Measurements from ENCODE around the gene PRR12. TPM values are rescaled to one million over a fixed set of nuclear protein-coding genes. Genes with fewer than 3 reads are reported as not detected.

The PRR12 gene
- polyA plus RNA-seq, 1 donor = 20.7 TPM

DNA sequence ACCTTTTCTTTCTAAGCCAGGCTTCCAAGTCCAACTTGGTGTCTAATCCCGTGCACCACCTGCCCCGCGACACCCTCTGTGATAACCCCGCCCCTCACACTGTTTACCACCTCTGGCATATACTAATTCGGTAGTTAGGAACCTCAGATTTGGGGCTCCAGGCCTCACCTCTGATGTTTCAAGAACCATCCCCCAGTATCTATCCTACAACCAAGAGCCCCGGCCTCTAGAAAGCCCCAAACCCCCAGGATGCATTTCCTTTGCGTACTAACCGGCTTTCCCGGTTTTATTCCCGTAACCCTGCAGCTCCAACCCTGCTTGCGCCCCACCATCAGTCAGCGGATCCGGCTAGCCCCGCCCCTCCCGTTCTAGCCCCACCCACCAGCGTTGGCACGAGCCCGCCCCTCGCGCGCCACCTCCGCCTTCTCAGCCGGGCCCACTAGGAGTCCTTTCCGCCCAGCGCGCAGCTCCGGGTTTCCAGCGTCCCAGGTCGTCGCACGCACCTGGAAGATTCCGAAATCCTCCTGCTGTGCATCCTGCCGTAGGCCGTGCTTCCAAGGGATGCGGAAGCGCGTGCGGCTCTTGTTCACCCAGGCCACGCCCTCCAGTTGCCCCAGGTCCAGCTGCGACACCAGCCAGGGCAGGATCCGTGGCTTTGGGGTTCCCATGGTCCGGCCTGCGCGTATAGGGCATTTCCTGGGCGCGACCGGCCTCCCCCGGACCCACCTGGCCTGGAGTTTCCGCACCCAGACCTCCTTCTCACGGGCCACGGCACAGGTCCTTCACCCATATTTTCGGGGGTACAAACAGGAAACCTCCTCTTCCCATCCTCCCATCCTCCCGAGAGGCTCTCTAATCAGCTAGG lies 73.4 kb downstream of the PRR12 start:
- peak; percentile 79 for DNase-seq

DNA sequence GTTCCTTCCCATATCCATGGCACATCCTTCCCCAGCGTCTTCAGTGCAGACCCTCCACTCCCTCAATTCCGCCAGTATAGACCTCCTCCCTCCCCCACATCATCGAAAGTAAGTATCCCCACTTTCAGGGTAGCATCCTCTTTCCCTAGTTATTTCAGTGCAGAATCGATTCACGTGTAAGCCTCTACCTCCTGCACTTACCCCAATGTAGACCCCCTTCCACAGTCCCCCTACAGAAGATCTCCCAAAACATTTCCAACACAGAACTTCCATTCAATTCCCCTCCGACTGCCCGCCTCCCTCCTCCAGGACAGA lies 74.0 kb downstream of the PRR12 start:
- DNase-seq = no peak

DNA sequence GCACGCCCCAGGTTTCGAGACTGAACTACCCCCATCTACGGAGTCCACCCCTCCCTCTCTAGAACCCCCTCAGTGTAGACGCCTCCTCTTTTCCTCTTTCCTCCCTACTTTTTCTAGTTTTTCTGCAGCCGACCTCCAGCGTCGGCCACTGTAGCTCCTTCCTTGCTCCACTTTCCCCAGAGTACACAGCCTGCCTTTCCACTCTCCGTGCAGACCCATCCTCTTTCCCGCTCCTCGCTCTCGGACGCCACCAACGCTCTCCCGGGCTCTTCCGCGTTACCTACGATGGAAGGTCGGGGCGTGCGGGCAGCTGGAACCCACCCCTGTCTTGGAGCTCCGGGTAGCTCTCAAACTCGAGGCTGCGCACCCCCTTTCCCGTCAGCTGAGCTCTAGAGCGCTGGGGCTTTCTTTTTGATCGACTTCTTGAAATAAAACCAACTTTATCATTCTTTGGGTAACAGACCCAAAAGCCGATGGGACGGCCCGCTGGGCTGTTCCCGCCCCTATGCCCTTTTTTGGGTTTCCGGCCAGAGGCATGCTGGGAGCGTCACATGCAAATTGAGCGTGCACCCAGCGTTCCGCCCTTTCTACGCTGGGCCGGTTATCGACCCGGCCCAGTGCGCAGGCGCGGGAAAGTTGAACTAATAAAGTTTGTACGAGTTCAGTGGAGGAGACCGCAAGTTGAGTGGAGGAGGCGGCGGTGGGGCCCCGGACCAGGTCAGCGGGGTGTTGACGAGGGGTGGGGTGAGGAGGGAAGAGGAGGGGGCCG lies 74.6 kb downstream of the PRR12 start, which contains the start of the genes BCL2L12 and IRF3:
TSS of gene BCL2L12 (plus strand) at position 583 of the 769 bp plus-strand sequence. CDS start 760 bp downstream, outside the sequence.
TSS of gene IRF3 (minus strand) at position 507 of the 769 bp plus-strand sequence. CDS start 1,019 bp downstream, outside the sequence.
- peak; percentile 96 for DNase-seq

DNA sequence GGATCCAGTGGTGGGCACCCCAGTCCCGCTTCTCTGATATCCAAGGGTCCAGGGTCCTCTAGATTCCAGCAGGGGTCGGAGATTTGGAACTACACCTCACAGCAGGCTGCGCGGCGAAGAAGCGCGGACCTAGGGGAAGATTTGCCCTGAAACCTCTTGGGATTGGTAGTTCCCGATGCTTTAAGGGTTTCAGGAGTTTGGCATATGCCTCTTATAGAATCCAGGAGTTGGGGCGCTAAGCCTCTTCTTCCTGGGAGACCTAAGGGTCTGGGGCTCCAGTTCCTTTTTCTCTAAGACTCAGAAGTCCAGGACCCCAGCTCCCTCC lies 75.1 kb downstream of the PRR12 start:
- DNase-seq = no peak

DNA sequence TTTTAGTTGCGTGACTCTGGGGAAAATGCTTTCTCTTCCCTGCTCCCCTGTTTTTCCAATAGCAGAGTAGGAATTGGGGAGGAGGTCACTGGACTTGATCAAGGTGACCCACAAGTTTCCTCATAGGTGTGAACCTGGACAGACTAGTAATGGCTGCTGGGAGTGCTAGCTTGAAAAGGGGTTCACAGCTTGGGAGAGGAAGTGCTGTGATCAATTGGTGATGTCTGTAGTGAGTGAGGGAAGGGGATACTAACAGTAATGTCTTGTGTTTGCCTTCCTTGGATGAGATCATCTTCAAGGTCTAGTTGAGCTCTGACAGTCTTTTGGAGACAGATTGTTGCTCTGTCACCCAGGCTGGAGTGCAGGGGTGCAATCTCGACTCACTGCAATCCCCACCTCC lies 76.5 kb downstream of the PRR12 start:
- DNase-seq = no peak

DNA sequence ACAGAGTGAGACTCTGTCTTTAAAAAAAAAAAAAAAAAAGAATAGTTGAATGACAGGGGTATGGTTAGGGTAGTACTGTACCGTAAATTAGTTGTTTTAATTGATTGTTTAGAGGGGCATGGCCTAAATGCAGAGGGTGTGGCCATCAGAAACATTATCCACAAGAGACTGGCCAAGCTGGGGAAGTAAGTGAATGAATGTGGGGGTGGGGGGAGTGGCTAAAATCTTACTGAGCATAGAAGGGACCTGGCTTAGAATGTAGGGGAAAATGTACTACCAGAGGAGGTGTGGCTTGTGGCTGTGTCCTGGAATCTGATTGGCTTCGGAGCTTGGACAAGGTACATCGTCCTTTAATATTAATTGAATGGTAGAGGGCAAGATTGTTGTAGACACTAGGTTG lies 78.5 kb downstream of the PRR12 start:
- DNase-seq = no peak

DNA sequence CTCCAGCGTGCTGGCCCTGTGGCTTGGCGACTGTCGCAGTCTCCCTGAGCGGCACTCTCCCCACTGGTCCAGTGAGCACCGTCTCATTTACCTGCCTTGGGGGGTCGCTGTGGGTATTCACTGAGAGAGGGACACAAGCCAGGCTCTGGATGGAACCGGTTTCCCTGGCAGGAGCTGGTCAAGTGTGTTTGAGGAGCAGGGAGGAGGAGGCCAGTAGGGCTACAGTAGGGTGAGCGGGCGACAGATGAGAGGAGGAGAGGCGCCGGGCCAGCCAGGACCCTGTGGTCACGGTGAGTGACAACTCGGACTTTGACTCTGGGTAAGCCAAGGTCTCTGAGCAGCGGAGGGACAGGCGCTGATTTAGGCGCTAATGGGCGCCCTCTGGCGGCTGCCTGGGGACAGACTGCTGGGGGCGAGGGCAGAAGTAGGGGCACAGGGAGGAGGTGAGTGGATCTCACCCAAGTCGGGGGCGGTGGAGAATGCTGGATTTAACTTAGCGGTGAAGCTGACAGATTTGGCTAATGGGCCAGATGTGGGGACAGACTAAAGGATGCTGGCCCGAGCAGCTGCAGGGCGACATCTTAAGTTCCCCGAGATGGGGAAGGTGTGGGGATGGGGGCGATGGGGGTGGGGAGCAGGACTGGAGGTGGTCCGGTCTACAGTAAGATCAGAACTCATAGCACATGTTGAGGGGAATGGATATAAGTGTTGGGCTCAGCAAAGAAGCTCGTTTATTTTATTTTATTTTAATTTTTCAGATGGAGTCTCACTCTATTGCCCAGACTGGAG lies 81.3 kb downstream of the PRR12 start:
- DNase-seq = peak; percentile 75

Other genes with a start within 250 kb of the PRR12 start
- 92.8 TPM for gene TEAD2, start 228.8 kb upstream of the PRR12 start, polyA plus RNA-seq (ENCODE audit: insufficient read length)
- gene DKKL1, start 227.3 kb upstream of the PRR12 start, polyA plus RNA-seq (ENCODE audit: insufficient read length) = 5.0 TPM
- 0.17 TPM for gene KASH5, start 202.9 kb upstream of the PRR12 start, polyA plus RNA-seq (ENCODE audit: insufficient read length)
- not detected for gene PTH2, start 167.7 kb upstream of the PRR12 start, polyA plus RNA-seq (ENCODE audit: insufficient read length)
- gene GFY, start 165.8 kb upstream of the PRR12 start, polyA plus RNA-seq (ENCODE audit: insufficient read length) = not detected
- 0.43 TPM for gene SLC17A7, start 149.7 kb upstream of the PRR12 start, polyA plus RNA-seq (ENCODE audit: insufficient read length)
- 91.6 TPM for gene PIH1D1, start 139.4 kb upstream of the PRR12 start, polyA plus RNA-seq (ENCODE audit: insufficient read length)
- 16.6 TPM for gene ALDH16A1, start 138.0 kb upstream of the PRR12 start, polyA plus RNA-seq (ENCODE audit: insufficient read length)
- gene FLT3LG, start 117.0 kb upstream of the PRR12 start, polyA plus RNA-seq (ENCODE audit: insufficient read length) = 3.3 TPM
- gene RPL13A, start 103.6 kb upstream of the PRR12 start, polyA plus RNA-seq (ENCODE audit: insufficient read length) = 2,088 TPM
- 2,367 TPM for gene RPS11, start 94.7 kb upstream of the PRR12 start, polyA plus RNA-seq (ENCODE audit: insufficient read length)
- gene FCGRT, start 78.5 kb upstream of the PRR12 start, polyA plus RNA-seq (ENCODE audit: insufficient read length) = 222 TPM
- gene RCN3, start 63.2 kb upstream of the PRR12 start, polyA plus RNA-seq (ENCODE audit: insufficient read length) = 14.6 TPM
- 61.9 TPM for gene NOSIP, start 10.6 kb upstream of the PRR12 start, polyA plus RNA-seq (ENCODE audit: insufficient read length)
- 7.3 TPM for gene PRRG2, start 9.9 kb upstream of the PRR12 start, polyA plus RNA-seq (ENCODE audit: insufficient read length)
- gene RRAS, start 49.0 kb downstream of the PRR12 start, polyA plus RNA-seq (ENCODE audit: insufficient read length) = 16.2 TPM
- 28.7 TPM for gene SCAF1, start 51.0 kb downstream of the PRR12 start, polyA plus RNA-seq (ENCODE audit: insufficient read length)
- gene IRF3, start 74.7 kb downstream of the PRR12 start, polyA plus RNA-seq (ENCODE audit: insufficient read length) = 53.2 TPM
- gene BCL2L12, start 74.8 kb downstream of the PRR12 start, polyA plus RNA-seq (ENCODE audit: insufficient read length) = 20.7 TPM
- gene PRMT1, start 86.1 kb downstream of the PRR12 start, polyA plus RNA-seq (ENCODE audit: insufficient read length) = 202 TPM
- 1.3 TPM for gene ADM5, start 98.4 kb downstream of the PRR12 start, polyA plus RNA-seq (ENCODE audit: insufficient read length)
- 11.5 TPM for gene CPT1C, start 99.9 kb downstream of the PRR12 start, polyA plus RNA-seq (ENCODE audit: insufficient read length)
- 0.08 TPM for gene TSKS, start 172.1 kb downstream of the PRR12 start, polyA plus RNA-seq (ENCODE audit: insufficient read length)
- 52.9 TPM for gene AP2A1, start 175.8 kb downstream of the PRR12 start, polyA plus RNA-seq (ENCODE audit: insufficient read length)
- gene FUZ, start 222.1 kb downstream of the PRR12 start, polyA plus RNA-seq (ENCODE audit: insufficient read length) = 33.9 TPM
- gene MED25, start 227.1 kb downstream of the PRR12 start, polyA plus RNA-seq (ENCODE audit: insufficient read length) = 71.9 TPM

Data from left kidney (tissue), 2 donors.